ENCODE measurements around the gene AFAP1.
A peak's percentile ranks its signal among the peaks of the same experiment; 100 is the strongest.

AFAP1 gene

DNA sequence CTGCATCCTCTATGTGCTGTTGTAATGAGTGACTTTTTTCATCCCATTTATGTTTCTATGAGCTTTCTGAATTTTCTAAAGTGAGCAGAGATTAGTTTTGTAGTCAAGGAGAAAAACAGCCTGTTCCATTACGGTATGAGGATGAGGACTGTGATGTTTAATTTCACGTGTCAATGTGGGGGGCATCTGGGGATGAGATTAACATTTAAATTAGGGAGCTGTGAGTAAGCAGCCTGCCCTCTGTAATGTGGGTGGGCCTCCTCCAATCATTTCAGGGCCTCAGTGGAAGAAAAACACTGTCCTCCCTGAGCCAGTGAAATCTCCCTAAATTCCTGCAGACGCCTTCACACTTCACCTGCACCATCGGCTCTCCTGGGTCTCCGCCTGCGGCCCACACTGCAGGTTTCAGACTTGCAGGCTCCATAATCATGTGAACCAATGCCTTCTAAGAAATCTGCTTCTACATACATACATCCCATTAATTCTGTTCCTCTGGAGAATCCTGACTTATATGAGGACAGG lies 121.7 kb downstream of the AFAP1 start:
- DNase-seq = no peak

DNA sequence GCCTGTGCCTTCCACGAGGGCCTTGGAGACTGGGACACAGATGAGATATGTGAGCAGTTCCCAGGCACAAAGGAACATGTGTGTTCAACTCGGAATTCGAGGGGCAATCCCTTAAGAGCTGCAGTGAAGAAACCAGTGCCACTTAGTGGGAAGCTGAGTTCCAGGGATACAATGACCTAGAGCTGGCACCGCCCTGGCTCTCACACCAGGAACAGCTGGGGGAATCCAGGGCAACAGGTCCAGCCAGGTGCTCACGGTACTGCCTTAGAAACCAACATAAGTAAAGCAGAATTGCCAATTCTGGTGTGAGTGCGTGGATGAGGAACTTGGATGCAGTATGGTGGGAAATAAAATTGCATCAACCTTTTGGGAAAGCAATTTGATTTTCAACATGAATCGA lies 122.9 kb downstream of the AFAP1 start:
- DNase-seq = no peak

DNA sequence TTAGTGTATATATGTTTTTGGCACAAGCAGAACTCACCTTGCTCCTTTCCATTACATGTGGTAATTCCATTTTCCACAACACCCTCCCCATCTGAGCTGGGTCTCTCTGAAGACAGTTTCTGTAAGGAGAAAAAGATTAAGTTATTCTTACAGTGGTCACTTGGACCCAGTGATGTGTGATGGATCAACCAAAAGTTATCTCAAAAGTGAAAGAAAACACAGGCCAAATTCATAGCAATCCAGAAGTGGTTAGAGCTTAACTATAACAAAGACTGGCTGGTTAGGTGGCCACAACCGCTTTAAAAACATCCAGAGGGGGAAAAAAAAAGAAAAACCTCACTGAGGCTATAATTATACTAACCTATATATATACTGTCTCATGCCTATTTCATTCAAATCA lies 123.7 kb downstream of the AFAP1 start:
- no peak for DNase-seq

DNA sequence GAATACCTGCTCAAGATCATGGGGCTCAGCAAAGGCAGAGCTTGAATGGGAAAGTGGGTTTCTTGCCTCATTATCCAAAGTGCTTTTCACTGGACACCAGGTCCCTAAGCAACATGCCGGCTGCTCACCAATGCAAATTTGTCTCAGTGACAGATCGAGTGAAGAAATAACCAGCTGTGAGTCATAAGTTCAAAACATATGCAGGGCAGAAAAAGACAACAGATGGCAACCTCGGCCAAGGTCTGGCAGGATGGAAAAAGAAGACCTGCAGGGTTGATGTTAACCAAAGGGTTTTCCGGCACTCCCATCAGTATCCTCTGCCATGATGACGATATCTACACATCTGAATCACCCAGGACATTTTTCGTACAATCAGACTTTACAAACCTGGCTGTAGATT lies 124.1 kb downstream of the AFAP1 start:
- DNase-seq = no peak

DNA sequence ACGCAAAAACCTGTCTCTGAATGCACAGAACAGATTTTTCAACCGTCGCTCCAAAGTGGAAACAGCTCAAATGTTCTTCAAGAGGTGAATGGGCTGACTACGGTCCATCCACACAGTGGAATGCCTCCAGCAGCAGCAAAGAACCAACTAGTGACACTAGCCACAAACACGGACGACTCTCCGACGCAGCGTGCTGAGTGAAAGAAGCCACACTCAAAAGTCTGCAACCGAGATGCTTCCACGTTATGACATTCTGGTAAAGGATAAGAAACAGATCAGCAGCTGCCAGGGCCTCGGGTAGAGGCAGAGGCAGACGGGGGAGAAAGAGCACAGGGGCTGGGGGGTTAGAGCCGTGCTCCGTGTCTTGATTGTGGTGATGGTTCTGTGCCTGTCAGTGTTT lies 125.2 kb downstream of the AFAP1 start:
- DNase-seq = no peak

DNA sequence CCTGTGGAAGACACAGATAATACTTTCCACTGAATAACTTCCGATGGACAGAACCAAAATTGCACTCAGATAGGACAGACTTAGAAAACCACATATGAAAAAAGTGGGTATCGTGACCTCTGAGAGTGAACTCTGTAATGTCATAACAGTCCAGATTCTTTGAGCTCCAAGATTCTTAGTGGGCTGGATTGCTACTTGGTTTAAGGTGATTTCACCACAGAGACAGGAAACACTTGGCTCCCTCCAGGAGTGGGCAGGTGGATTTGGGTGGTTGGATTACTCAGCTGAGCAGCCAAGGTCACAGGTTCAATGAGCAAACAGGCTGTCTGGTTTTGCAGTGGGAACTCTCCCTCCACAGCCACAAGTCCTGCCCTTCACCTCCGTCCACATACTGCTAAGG lies 126.0 kb downstream of the AFAP1 start:
- DNase-seq = peak; percentile 27

DNA sequence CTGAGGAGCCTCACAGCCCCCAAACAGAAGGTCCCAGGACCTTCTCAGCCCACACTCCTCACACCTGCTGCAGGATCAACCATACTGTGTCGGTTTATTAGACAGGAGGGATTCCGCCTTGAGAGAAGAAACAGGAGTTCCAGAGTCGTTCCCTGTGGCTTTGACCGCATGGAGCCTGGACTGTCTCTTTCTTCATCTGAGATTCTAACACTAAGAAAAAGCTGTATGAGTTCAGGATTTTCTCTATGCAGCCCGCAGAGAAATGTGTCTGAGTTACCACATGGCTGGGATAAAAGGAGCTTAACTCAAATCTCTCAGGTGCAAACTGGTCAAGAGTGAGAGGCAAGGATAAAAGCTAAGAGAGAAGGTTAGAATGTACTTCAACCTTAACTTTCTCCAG lies 126.7 kb downstream of the AFAP1 start:
- no peak for DNase-seq

DNA sequence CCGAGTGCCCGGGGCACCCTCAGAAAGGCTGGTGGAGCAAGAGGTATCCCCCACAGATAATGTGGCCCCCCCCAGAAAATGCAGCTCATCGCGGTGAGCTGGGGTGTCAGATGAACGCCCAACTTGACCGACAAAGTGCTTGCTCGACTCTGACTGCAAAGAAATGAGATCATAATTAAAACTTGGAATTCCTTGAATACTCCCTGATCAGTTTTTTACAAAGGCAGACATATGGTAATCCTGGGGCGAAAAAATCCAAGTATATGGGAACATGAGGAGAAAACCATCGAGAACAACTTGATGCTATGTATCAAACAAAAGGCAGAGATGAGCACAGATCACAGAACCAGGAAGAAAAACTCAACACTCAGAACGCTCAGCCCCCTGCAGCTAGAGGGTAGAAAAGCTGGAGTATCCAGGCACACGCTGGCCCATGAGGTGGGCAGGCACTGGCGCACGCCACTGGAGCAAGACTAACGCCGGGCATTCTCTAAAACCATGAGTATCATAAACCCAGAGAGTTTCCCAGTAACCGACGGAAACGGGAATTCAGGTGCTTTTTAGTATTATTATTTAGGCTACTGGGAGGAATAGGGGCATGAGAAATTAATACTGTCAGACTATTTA lies 127.3 kb downstream of the AFAP1 start:
- no peak for DNase-seq

DNA sequence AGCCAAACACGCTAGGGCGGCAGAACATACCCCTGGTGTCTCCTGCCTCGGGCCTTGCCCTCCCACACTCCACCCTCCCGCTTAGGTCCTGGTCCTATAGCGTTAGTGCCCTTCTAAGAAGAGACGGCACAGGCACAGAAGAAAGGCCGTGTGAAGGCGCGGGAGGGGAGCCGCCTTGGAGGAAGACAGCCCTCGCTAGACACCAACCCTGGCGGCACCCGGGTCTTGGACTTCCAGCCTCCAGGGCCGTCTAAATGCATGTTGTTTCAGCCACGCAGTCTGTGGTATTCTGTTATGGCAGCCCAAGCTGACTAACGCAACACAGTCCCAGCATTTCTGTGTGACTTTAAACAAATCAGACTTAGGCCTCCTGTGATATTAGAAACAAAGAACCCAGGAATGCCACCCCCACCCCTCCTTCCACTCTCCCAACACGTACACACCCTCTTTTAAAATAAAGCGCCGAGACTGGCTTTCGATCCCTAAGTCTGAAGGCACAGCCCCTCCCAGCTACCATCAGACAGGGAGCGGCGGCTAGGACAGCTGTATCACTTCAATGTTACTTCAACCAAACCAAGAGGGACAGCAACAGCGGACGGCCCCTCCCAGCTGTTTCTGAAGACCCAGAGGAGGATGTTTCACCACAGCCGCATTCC lies 128.0 kb downstream of the AFAP1 start:
- DNase-seq = no peak

DNA sequence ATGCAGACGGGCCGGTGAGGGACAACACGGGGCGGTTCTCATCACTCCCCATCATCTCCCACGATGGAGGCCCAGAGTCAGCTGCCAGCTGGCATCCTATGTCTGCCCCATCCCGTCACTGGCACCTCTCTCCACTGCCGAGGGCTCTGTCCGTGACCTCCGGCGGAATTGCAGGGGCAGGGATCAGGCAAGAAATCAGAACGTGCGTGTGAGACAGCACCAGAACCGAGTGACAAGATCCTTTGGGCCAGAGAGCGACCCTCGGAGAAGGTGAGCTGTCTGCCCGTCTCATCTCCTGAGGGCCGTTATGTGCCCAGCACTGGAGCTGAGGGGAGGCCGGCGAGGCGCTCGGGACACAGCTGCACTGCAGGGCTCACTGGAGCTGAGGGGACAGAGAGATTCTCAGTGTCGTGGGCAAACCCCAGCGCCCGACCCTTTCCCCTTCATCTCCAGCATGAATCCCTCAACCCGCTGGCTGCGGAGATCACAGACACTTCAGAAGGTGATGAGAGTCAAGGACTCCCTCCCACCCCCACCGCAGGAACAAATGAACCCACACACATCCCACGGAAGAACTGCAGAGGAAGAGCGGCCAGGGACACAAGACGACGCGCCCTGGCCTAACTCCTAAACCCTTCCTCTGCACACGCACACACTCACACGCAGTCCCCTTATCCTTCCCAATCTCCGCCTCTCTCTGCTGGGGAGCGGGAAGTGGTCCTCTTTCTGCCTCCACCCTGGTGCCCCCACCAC lies 128.7 kb downstream of the AFAP1 start:
- DNase-seq = no peak

DNA sequence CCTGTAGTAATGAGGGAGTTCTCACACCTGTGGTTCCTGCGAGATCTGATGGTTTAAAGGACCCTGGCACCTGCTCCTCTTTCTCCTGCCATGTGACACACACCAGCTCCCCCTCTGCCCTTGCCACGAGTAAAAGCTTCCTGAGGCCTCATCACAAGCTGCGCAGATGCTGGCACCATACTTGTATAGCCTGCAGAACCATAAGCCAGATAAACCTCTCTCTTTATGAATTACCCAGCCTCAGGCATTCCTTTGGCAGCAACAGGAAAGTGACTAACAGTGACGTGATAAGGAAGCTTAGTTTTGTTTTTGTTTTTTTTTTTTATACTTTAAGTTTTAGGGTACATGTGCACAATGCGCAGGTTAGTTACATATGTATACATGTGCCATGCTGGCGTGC lies 130.9 kb downstream of the AFAP1 start:
- DNase-seq = no peak

DNA sequence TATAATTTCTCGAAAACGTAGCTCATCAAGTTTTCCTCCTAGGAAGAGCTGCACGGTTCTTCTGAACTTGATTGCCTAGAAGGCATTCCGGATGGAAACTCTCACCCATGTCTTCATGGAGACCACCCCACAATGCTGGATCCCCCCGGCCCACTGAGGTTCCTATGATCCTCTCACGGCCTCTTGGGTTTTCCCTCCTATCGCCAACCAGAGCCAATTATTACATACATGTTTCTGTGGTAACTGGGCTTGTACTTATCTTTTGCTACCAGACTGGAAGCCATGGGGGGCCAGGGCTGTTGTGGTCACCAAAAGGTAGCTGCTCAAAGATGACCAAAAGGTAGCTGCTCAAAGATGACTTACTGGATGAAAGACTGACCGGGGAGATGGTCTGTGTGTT lies 131.5 kb downstream of the AFAP1 start:
- DNase-seq = peak; percentile 3

DNA sequence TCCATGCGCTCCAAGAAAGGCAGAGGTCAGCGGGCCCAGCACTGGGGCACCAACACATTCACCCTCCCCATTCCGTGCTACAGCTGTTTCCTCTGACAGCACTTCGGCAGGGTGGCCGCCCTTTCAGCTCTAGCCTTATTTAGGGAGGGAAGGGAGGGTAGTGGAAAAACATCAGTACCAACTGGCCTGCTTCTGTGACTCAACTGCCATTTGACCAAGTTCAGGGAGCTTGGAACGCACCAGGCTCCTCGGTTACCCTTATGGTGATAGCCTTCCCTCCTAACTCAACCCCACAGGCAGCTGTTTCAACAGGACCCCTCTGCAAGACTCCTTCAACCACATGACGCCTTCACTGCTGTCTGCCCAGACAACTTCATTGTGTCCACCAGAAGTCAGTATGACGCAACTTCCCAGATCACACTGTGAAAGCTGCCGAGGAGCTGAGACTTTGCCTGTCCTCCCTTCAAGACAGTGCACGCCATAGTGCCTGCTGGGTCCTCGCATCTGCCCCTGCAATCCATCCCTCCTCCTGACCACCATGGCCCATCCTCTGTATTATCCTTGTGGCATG lies 132.2 kb downstream of the AFAP1 start:
- no peak for DNase-seq

DNA sequence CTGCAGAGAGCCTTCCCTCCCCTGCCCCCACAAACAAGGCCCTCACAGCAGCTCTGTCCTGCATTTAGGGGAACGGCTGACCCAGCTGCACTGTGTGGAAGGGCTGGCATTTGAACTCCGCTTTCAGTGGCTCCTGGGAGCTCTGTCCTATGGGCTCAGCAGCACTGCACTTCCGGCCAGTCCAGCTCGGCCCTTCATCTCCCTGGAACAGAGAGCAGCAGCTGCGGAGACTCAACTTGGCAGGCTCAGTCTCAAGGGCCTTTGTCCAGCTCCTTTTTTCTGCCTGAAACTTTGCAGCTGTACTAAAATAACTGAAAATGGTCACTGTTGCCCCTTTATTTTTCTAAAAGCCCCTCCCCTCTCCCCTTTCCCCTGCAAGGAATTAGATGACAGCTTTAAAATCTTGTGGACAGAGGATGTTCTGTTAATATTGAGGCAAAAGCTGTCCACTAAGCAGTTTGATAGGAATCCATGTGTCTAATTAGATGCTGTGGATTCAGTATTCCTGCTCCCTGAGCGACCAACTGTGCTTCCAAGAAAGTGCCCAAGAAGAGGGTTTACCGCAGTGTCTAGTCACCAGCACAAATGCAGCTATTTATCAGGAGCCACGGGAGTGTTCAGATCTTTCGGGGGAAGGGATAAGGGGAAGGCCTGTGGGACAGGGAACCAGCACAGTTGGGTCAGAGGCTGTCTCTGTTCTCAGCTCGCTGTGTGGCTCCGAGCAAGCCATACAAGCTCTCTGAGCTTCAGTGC lies 133.1 kb downstream of the AFAP1 start:
- DNase-seq = no peak

DNA sequence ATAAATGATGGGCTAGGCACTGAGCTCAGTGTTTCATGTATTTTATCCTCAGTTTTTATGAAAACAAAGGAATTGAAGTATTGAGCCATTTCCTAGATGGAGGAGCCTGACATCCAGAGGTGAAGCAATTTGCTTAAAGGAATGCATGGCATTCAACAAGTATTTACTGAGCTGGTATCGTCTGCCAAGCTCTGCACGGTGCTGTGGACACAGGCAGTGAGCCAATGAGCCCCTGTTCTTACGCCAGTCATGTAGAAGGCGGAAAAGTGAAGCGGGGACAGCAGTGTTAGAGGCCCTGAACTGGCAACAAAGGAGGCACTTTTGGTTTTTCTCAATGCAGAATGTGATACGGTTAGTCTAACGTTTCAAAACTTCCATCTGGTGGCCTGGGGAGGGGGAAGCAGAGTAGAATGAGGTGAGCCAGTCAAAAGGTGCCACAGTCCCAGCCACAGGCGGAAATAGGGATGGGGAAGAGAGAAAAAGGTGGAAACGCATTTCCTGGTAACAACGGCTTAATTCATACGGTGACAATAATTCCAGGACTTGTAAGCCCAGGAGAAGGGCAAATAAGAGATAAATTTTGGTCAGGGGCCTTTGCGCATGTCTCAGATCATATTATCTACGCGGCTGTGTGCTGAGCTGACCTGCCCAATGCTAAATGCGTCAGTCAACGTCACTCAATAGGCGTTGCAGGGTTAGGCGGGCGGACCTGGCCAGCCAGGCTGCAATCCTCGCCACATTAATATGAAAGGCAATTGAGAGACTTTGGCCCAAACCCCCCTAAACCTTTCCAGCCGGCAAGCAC lies 133.9 kb downstream of the AFAP1 start:
- no peak for DNase-seq

DNA sequence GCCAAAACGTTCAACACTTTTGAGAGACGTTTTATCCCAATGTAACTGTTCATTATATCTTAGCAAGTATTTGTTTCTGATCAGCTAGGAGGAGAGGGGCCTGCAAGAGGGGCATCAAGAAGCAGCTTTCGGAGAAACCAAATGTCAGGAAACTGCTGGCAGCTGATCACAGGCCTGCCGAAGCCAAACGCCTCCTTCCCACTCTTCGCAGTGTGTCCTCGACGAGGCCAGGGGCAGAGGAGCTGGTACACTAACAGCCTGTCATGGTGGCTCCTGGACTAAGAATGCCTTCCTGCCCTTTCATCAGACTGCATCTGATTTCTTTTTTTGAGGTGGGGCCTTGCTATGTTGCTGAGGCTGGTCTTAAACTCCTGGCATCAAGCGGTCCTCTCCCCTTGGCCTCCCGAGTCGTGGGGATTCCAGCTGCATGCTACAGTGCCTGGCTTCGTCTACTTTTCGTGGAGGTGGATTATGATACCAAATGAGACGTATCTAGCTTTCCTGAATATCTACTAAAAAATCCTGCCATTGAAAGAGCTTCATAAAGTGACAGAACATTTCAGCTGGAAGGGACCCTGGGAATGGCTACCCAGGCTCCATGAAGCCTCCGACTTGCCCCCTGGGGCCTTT lies 134.8 kb downstream of the AFAP1 start:
- no peak for DNase-seq

DNA sequence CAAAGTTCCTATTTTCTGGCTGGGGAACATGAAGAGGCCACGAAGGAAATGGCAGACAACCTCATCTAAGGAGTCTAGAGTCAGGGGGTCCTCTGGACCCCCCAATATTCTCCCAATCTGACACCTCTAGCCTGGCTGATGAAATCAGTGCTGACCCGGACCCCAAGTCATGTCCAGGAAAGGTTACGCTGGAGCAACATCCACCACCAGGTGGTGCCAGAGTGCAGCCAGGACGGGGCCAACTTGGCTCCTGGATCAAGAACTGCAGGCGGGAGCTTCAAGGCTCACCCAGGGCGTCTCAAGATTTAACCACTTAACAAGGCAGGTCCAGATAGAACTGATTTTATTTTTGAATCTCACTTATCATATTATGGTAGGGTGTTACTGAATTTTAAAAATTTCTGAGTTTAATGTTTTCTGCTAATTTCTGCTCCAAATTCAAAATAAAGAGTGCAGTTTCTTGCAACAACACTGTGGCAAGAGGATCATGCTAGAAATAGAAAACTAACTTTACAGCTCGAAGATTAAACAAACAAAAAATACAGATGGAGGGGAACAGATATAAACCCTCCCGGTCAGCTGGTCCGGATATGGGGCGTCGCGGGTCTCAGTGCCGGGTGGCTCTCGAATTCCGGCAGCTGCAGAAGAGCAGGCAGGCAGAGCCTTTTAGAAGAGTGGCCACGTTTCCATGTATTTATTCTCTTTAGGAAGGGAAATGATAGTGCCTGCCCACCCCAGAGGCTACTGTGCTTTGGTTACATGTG lies 135.5 kb downstream of the AFAP1 start:
- DNase-seq = peak; percentile 85

DNA sequence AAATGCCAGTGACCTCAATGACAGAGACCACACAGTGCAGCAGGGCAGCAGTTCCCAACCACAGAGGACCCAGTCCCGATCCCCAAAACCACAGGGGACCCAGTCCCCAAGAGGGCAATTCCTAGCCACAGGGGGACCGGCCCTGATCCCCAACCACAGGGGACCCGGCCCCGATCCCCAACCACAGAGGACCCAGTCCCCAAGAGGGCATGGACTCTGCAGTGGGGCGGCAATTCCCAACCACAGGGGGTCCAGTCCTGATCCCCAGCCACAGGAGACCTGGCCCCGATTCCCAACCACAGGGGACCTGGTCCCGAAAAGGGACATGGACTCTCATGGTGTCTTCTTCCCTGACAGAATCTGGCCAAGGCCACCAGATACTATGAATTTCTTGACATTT lies 136.3 kb downstream of the AFAP1 start:
- DNase-seq = no peak

DNA sequence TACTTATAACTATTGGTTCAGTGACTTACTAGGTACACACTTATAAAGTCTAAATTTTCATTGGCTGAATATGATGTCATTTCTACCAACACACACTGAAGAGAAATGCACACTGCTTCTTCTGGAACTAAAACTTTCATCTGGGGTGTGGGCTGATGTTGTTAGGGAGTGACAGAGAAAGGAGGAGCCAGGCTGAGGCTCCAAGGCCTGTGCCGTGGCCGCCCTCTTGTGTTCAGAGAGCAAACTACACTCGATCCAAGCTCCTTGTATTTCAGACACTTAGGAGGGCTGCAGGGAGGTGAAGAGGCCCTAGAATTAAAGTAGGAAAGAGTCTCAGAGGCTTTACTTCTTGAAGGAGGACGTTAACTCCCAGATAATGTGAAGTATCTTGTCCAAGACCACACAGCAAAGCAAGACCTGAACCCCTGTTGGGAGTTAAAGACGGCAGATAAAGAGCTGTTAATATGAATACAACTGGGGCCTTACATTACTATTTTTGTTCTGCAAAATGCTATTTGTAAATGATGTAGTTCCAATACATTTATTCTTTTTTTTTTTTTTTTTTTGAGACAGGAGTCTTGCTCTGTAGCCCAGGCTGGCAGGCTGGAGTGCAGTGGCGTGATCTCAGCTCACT lies 137.5 kb downstream of the AFAP1 start:
- DNase-seq = peak; percentile 81

DNA sequence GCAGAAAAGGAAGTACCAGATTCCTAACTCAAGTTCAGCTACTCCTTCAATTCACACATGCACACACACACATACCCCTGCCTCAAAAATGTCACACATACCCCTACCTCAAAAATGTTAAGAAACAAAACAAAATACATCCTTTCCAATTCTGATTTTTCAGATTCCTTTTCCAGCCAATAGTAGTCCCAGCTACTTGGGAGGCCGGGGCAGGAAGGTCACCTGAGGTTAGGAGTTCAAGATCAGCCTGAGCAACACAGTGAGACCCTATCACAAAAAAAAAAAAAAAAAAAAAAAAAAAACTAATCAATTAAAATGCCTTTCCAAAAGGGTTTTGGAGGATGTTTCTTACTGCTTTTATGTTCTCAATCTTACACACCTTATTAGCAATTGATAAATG lies 138.0 kb downstream of the AFAP1 start:
- no peak for DNase-seq
